A549 (cell line): ENCODE data around the gene DCLK2. TPM values are rescaled to one million over a fixed set of nuclear protein-coding genes. Genes with fewer than 3 reads are reported as not detected.
A peak's percentile ranks its signal among the peaks of the same experiment; 100 is the strongest.

ENCODE experiments used
- ATAC-seq, 2 experiments: fragments of 200-7000 bp in 1 of 2; fragments of >200 bp in 1 of 2; cut with Nextera tagmentation in 1 of 2; cut with Tn5 transposase in 1 of 2; 3 replicates each; pipeline versions ENCODE4 v1.8.0 to v1.9.1; 2018 to 2020; ENCODE audit warnings: mild to moderate bottlenecking in 1 of 2, moderate library complexity in 1 of 2
- CTCF ChIA-PET: fragments of 300-600 bp; sonication (Branson Sonifier 250); formaldehyde crosslinking; extraction: SDS; loops from one replicate; lab custom pipeline; 2021; ENCODE audit warnings: antibody characterized with exemption, inconsistent platforms; lab: Yijun Ruan, JAX
- POLR2A ChIA-PET: fragments of 350-600 bp; formaldehyde crosslinking; extraction: SDS; loops from one replicate; lab custom pipeline; 2021; ENCODE audit warnings: antibody characterized with exemption, inconsistent platforms; lab: Yijun Ruan, JAX
- DNase-seq, 2 experiments: peaks; one replicate each; pipeline versions ENCODE4 v3.0.0 to v3.0.0-alpha.2; 2011 to 2016; ENCODE audit warnings: low read depth in 1 of 2, low spot score in 1 of 2
- FAIRE-seq: peaks from 2 replicates; lab custom pipeline; 2011; peaks lifted over from hg19 to GRCh38; lab: Jason Lieb, UNC
- H3K27ac ChIP-seq, 2 experiments: fragments of >200 bp; sonication (Bioruptor Twin); formaldehyde crosslinking; 3 replicates each; pipeline ENCODE4 v1.5.1; 2016 to 2017
- H3K4me1 ChIP-seq: fragments of >200 bp; sonication (Bioruptor Twin); formaldehyde crosslinking; 3 replicates; pipeline ENCODE4 v1.6.1; 2016
- H3K4me2 ChIP-seq: fragments of >200 bp; sonication (Bioruptor Twin); formaldehyde crosslinking; 3 replicates; pipeline ENCODE4 v1.6.1; 2016
- H3K4me3 ChIP-seq: fragments of >200 bp; sonication (Bioruptor Twin); formaldehyde crosslinking; 3 replicates; pipeline ENCODE4 v1.5.1; 2016
- H3K9me3 ChIP-seq: fragments of >200 bp; sonication (Bioruptor Twin); formaldehyde crosslinking; 3 replicates; pipeline ENCODE4 v1.6.1; 2016
- BCL3 ChIP-seq: fragments of >200 bp; sonication (Bioruptor Twin); formaldehyde crosslinking; IDR thresholded peaks from 3 replicates; pipeline ENCODE4 v1.6.1; 2016
- CBX2 ChIP-seq: fragments of 200-600 bp; sonication (generic); IDR thresholded peaks from 2 replicates; pipeline ENCODE4 v1.6.1; 2016; ENCODE audit warnings: low read depth, mild to moderate bottlenecking, borderline replicate concordance
- CHD4 ChIP-seq: fragments of 200-600 bp; sonication (generic); IDR thresholded peaks from 2 replicates; pipeline ENCODE4 v1.6.1; 2016; ENCODE audit warnings: antibody characterized with exemption, mild to moderate bottlenecking, borderline replicate concordance
- EHMT2 ChIP-seq: fragments of 200-600 bp; sonication (generic); IDR thresholded peaks from 2 replicates; pipeline ENCODE4 v1.6.1; 2016; ENCODE audit warnings: antibody characterized with exemption, low read depth, mild to moderate bottlenecking, moderate library complexity
- EP300 ChIP-seq, 2 experiments: fragments of >200 bp; sonication (Bioruptor Twin); formaldehyde crosslinking; IDR thresholded peaks; 2 replicates in 1 of 2; 3 replicates in 1 of 2; pipeline ENCODE4 v1.6.1; 2016 to 2017
- ESRRA ChIP-seq: fragments of 150-350 bp; IDR thresholded peaks from 2 replicates; pipeline ENCODE4 v1.6.1; 2014; ENCODE audit warnings: mild to moderate bottlenecking, low read length, borderline replicate concordance
- GATA3 ChIP-seq: IDR thresholded peaks from 2 replicates; pipeline ENCODE4 v1.6.1; 2012; ENCODE audit warnings: borderline replicate concordance
- HOXB13 ChIP-seq: fragments of 250-450 bp; sonication (Bioruptor Pico); IDR thresholded peaks from 2 replicates; pipeline ENCODE4 v1.5.0; 2020; ENCODE audit warnings: low read depth, mild to moderate bottlenecking, moderate library complexity
- MAFK ChIP-seq: fragments of 450-650 bp; IDR thresholded peaks from 2 replicates; pipeline ENCODE4 v1.6.1; 2014; ENCODE audit not compliant: partially characterized antibody
- MAZ ChIP-seq: fragments of 150-350 bp; IDR thresholded peaks from 2 replicates; pipeline ENCODE4 v1.6.1; 2014; ENCODE audit warnings: antibody characterized with exemption, low read depth, low read length, borderline replicate concordance
- MYC ChIP-seq: IDR thresholded peaks from 2 replicates; pipeline ENCODE4 v1.6.1; 2012; ENCODE audit warnings: mild to moderate bottlenecking, inconsistent platforms, low read length, improper control_type of control experiment, borderline replicate concordance
- PBX3 ChIP-seq: IDR thresholded peaks from 2 replicates; pipeline ENCODE4 v1.6.1; 2012
- POLR2A ChIP-seq: IDR thresholded peaks from 2 replicates; pipeline ENCODE4 v1.6.1; 2012; ENCODE audit warnings: mild to moderate bottlenecking, low read length
- POLR2AphosphoS2 ChIP-seq: conservative IDR thresholded peaks from 2 replicates; pipeline ENCODE4 v1.6.1; 2012; ENCODE audit warnings: low read length, improper control_type of control experiment, inconsistent platforms
- RAD21 ChIP-seq, 2 experiments: fragments of >200 bp in 1 of 2; sonication (Bioruptor Twin) in 1 of 2; formaldehyde crosslinking in 1 of 2; IDR thresholded peaks in 1 of 2; conservative IDR thresholded peaks in 1 of 2; 2 replicates in 1 of 2; 3 replicates in 1 of 2; pipeline ENCODE4 v1.6.1; 2012 to 2018; ENCODE audit warnings: inconsistent platforms in 1 of 2
- RARB ChIP-seq: fragments of 250-450 bp; sonication (Bioruptor Pico); IDR thresholded peaks from 2 replicates; pipeline ENCODE4 v1.8.0; 2021; ENCODE audit warnings: mild to moderate bottlenecking, moderate library complexity
- RFX5 ChIP-seq: fragments of 450-650 bp; IDR thresholded peaks from 2 replicates; pipeline ENCODE4 v1.7.1; 2014; ENCODE audit warnings: antibody characterized with exemption, mild to moderate bottlenecking, moderate library complexity
- RNF2 ChIP-seq: fragments of 200-600 bp; sonication (generic); IDR thresholded peaks from 2 replicates; pipeline ENCODE4 v1.6.1; 2016; ENCODE audit warnings: low read depth, mild to moderate bottlenecking, antibody characterized with exemption, moderate library complexity, borderline replicate concordance
- ZNF302 ChIP-seq: fragments of 250-450 bp; sonication (Bioruptor Pico); IDR thresholded peaks from 2 replicates; pipeline ENCODE4 v1.9.0; 2021; ENCODE audit warnings: inconsistent platforms, mild to moderate bottlenecking, moderate library complexity
- whole genome bisulfite sequencing: methylation state at CpG from one replicate; pipeline ENCODE4 v1.1.6; 2017; ENCODE audit errors: missing lambda C conversion rate; 5-methylcytosine and 5-hydroxymethylcytosine counted together
- polyA plus RNA-seq, 4 experiments: library from polyadenylated mRNA; depleted of rRNA in 3 of 4; stranded (reverse); fragments of >200 nt; fragmentation: RNase III in 1 of 4; extraction: RNeasy Plus Mini Kit Qiagen cat#74134 plus additional on column Dnase treatment in 1 of 4; gene quantifications; 2 replicates in 3 of 4; 3 replicates in 1 of 4; pipeline ENCODE4 v1.2.3, GENCODE V29; 2011 to 2017
- TF ChIP-seq, protein P1 (sequence below): IDR thresholded peaks from 2 replicates; pipeline ENCODE4 v1.6.1; 2012
- TF ChIP-seq, protein P2 (sequence below): IDR thresholded peaks from 2 replicates; pipeline ENCODE4 v1.6.1; 2012; ENCODE audit warnings: low read depth, borderline replicate concordance
- TF ChIP-seq, protein P3 (sequence below): fragments of 450-650 bp; IDR thresholded peaks from 2 replicates; pipeline ENCODE4 v1.6.1; 2014; ENCODE audit warnings: antibody characterized with exemption
- TF ChIP-seq, protein P4 (sequence below): fragments of >200 bp; sonication (Bioruptor Twin); formaldehyde crosslinking; IDR thresholded peaks from 3 replicates; pipeline ENCODE4 v1.5.1; 2016
- TF ChIP-seq, protein P5 (sequence below): fragments of >200 bp; sonication (Bioruptor Twin); formaldehyde crosslinking; IDR thresholded peaks from 2 replicates; pipeline ENCODE4 v1.6.1; 2016
- TF ChIP-seq, protein P6 (sequence below): fragments of 250-450 bp; sonication (Bioruptor Pico); IDR thresholded peaks from 2 replicates; pipeline ENCODE4 v1.5.0; 2020; ENCODE audit warnings: low read depth, mild to moderate bottlenecking, moderate library complexity

Gene DCLK2
- polyA plus RNA-seq, 2 of the 4 experiments (the other 2 are of a cell fraction) = 8.1 to 11.6 TPM

DNA sequence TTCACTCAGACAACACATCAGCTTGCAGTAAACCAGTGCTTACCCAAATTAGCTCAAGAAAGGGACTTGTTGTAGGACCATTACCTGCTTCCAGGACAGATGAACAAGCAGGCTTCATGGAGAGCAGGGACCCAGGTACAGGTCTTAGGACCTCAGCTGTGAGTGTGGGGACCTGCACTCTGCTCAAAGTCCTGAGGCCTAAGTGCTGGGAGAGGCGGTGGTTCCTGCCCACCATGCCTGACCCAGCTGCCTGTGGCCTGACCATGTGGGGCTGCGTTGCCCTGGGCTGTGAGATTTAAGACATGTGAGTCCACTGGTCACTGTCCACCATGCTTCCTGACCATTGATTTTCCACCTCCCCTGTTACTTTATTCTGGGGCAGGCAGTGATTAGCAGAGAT lies 140.2 kb downstream of the DCLK2 start:
- FAIRE-seq = no peak
- H3K4me1 ChIP-seq = peaks cover 58% of the 10 kb centered on the region
- TF ChIP-seq EHMT2 (no peak), RAD21 (conservative IDR thresholded peaks at IDR 0.05 in 1 of 2, IDR thresholded peaks at IDR 0.05 in 1 of 2) (no peak), POLR2AphosphoS2 (no peak), RARB (CRISPR knock-in tag) (no peak), EP300 (IDR thresholded peaks at IDR 0.05) (no peak), ESRRA (no peak), BCL3 (no peak), HOXB13 (CRISPR knock-in tag) (no peak), RFX5 (no peak), PBX3 (no peak), MYC (no peak), MAZ (no peak)
- TF ChIP-seq, protein P1, sequence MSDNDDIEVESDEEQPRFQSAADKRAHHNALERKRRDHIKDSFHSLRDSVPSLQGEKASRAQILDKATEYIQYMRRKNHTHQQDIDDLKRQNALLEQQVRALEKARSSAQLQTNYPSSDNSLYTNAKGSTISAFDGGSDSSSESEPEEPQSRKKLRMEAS = no peak
- TF ChIP-seq, protein P2, sequence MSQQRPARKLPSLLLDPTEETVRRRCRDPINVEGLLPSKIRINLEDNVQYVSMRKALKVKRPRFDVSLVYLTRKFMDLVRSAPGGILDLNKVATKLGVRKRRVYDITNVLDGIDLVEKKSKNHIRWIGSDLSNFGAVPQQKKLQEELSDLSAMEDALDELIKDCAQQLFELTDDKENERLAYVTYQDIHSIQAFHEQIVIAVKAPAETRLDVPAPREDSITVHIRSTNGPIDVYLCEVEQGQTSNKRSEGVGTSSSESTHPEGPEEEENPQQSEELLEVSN = no peak
- H3K4me3 ChIP-seq = no peak overlapping the region
- H3K9me3 ChIP-seq = no peaks in the 10 kb centered on the region
- H3K27ac ChIP-seq = peak overlapping the region in 1 of 2 experiments; percentile 72; a peak in 3 of 6 replicates
- ATAC-seq = no peak
- CTCF ChIA-PET = interaction anchor here (1.2 to 4.9 kb wide), 6 partner anchors 9 to 237 kb away, joined by 3 to 70 read pairs (median 6); no protein-coding TSS in a partner anchor
- no peak overlapping the region for H3K4me2 ChIP-seq
- no peak for DNase-seq
- 92% methylated on average over 2 of the region's 2 CpGs for WGBS
- POLR2A ChIA-PET = no interaction called here

DNA sequence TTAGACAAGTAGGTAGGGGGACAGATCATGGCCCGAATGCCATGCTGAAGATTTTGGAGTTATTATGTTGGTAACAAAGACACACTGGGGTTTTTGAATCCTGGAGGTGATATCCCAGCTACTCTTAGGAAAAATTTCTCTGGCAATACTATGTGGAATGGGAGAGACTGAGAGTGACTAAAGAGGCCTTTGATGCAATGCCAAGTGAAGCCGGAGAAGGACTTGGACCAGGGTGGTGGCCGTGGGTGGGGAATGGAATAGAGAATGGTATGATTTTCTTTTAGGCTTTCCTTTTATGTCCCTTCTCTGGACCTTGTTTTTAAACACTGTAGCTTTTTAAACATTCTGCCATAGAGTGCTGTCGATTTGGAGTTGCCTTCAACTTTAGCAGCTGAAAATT lies 141.6 kb downstream of the DCLK2 start:
- POLR2A ChIA-PET = no interaction called here
- no peak overlapping the region for H3K4me3 ChIP-seq
- CTCF ChIA-PET = interaction anchor here (1.0 to 4.9 kb wide), 5 partner anchors 11 to 239 kb away, joined by 3 to 70 read pairs (median 4); no protein-coding TSS in a partner anchor
- no peaks in the 10 kb centered on the region for H3K9me3 ChIP-seq
- no peak for DNase-seq
- peak overlapping the region; percentile 37 to 72; a peak in 5 of 6 replicates for H3K27ac ChIP-seq
- ATAC-seq = no peak
- 40% methylated on average over 4 of the region's 4 CpGs for WGBS
- H3K4me2 ChIP-seq = peak overlapping the region; percentile 37
- no peak for TF ChIP-seq MAFK
- no peak for TF ChIP-seq CHD4
- no peak for TF ChIP-seq CBX2
- no peak for TF ChIP-seq ESRRA
- TF ChIP-seq GATA3 = no peak
- no peak for TF ChIP-seq POLR2A
- no peak for TF ChIP-seq RNF2
- TF ChIP-seq, protein P3, sequence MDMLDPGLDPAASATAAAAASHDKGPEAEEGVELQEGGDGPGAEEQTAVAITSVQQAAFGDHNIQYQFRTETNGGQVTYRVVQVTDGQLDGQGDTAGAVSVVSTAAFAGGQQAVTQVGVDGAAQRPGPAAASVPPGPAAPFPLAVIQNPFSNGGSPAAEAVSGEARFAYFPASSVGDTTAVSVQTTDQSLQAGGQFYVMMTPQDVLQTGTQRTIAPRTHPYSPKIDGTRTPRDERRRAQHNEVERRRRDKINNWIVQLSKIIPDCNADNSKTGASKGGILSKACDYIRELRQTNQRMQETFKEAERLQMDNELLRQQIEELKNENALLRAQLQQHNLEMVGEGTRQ = no peak
- TF ChIP-seq, protein P4, sequence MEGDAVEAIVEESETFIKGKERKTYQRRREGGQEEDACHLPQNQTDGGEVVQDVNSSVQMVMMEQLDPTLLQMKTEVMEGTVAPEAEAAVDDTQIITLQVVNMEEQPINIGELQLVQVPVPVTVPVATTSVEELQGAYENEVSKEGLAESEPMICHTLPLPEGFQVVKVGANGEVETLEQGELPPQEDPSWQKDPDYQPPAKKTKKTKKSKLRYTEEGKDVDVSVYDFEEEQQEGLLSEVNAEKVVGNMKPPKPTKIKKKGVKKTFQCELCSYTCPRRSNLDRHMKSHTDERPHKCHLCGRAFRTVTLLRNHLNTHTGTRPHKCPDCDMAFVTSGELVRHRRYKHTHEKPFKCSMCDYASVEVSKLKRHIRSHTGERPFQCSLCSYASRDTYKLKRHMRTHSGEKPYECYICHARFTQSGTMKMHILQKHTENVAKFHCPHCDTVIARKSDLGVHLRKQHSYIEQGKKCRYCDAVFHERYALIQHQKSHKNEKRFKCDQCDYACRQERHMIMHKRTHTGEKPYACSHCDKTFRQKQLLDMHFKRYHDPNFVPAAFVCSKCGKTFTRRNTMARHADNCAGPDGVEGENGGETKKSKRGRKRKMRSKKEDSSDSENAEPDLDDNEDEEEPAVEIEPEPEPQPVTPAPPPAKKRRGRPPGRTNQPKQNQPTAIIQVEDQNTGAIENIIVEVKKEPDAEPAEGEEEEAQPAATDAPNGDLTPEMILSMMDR = no peak
- TF ChIP-seq, protein P5, sequence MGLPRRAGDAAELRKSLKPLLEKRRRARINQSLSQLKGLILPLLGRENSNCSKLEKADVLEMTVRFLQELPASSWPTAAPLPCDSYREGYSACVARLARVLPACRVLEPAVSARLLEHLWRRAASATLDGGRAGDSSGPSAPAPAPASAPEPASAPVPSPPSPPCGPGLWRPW = no peak
- no peak for TF ChIP-seq ZNF302 (CRISPR knock-in tag)
- TF ChIP-seq, protein P6, sequence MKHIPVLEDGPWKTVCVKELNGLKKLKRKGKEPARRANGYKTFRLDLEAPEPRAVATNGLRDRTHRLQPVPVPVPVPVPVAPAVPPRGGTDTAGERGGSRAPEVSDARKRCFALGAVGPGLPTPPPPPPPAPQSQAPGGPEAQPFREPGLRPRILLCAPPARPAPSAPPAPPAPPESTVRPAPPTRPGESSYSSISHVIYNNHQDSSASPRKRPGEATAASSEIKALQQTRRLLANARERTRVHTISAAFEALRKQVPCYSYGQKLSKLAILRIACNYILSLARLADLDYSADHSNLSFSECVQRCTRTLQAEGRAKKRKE (CRISPR knock-in tag) = no peak
- FAIRE-seq = no peak
- H3K4me1 ChIP-seq = peaks cover 72% of the 10 kb centered on the region
